HG03378 (cell line): ENCODE data around the gene ZNF853.

ENCODE experiments used
- ATAC-seq: cut with Tn5 transposase; IDR thresholded peaks from one replicate; pipeline ENCODE4 v1.9.1; 2021; ENCODE audit warnings: mild to moderate bottlenecking, moderate library complexity; ENCODE audit not compliant: unreplicated experiment

Gene ZNF853

GRCh38 chr7:6604458-6604857 lies 11.0 kb upstream of the ZNF853 start:
- no peak for ATAC-seq

DNA sequence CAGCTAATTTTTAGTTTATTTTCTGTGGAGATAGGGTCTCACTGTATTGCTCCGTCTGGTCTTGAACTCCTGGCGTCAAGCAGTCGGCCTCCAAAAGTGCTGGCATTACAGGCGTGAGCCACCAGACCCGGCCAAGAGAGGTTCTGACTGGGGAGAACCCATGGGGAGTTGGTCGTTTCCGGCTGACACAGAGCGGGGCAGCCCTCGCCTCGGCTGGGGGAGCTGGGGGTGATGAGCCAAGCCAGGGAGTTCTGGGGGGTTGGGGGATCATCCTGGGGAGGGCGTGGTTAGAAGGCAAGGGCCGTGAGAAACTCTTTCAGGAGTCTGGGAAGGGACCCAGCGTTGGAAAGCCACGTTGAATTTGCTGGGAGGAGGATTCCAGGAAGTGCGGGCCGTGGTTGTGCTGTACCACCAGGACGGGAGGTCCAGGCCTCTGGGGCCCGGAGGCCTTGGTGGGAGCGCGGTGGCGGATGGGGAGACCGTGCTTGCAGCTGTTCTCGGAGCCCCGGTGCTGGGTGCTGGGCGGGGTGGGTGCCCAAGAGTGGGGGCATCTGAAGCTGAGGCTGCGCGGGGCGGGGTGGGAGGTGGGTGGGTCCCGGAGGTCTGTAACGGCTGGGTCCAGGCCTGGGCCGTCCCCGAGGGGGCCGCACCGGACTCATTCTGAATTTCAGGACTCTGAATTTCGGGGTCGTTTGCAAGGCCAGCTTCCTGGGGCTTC lies 8.4 kb upstream of the ZNF853 start:
- ATAC-seq: no peak

DNA sequence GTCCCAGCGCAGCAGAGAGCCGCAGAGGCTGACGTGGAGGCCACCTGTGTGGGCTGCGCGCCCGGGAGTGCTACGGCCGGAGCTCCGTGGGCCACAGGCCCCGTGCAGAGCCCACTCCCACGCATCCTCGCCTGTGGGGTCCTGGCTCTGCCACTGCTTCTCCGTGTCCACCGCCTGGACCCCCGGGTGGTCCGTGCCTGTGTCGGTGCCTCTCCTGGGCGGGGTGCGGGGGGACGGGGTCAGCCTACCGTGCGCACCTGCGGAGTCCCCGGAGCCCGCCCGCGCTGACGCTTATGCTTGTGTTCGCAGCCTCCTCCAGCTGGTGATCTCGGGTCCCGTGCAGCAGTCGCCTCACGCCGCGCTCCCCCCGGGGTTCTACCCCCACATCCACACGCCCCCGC lies 7.8 kb upstream of the ZNF853 start:
- no peak for ATAC-seq

DNA sequence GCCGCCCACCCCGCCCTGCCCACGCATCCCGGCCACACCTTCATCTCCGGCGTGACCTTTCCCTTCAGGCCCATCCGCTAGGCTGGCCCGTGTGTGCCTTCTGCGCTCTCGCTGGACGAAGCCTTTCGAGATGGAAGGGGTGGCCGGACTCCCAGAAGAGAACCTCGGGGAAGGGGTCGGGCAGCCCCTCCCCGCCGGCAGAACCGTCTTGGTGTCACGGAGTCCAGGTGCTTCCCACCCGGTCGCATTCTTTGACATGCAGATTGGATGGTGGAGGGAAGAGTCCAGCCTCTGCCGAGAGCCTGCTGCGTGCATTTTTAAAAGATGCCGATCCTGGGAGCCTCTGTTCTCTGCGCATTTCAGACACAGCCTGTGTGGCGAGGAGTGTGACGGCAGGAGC lies 7.3 kb upstream of the ZNF853 start:
- ATAC-seq: no peak

DNA sequence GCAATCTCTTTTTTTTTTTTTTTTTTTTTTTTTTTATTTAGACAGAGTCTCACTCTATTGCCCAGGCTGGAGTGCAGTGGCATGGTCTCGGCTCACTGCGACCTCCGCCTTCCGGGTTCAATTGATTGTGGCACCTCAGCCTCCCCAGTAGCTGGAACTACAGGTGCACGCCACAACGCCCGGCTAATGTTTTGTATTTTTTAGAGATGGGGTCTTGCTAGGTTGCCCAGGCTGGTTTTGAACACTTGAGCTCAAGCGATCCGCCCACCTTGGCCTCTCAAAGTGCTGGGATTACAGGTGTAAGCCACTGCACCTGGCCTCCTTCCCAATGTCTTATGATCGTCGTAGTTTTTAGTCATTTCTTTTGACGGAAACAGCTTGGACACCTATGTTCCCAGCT lies 6.6 kb upstream of the ZNF853 start:
- ATAC-seq: no peak

DNA sequence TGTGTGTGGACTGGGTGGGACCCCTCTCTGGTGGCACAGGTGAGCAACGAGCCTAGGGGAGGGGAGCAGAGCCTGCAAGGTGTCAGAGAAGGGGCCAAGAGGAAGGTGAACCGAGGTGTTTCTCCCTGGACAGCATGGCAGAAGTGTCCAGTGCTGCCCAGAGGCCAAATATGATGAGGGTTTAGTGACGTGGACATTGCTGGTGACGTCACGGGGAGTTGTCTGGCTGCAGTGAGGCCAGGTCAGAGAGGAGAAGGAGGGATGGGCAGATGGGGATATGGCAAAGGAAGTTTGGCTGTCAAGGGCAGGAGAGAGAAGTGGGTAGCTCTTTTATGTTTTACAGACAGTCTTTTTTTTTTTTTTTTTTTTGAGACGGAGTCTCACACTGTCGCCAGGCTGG lies 2.6 kb upstream of the ZNF853 start:
- ATAC-seq: no peak

DNA sequence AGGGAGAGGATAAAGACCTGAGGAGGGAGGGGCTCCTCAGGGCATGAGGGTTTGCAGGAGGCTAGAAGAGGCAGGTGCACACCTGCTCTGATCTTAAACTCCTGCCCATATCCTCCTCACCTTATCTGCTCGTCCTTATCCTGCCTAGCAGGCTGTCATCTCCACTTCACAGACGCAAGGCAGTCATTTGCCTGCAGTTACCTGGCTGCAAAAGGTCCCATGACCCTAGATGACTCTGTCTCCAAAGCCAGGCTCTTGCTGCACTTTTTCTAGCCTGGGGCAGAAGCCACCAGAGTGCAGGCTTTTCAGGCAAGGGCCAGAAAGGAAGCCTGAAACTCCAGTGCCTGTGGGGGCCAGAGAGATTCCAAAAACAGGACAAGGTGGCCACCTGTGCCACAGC lies 1.7 kb upstream of the ZNF853 start:
- no peak for ATAC-seq

GRCh38 chr7:6615723-6616555 lies 529 bp downstream of the ZNF853 start:
- no peak for ATAC-seq

GRCh38 chr7:6616854-6617643 lies 1.6 kb downstream of the ZNF853 start:
- ATAC-seq: no peak

DNA sequence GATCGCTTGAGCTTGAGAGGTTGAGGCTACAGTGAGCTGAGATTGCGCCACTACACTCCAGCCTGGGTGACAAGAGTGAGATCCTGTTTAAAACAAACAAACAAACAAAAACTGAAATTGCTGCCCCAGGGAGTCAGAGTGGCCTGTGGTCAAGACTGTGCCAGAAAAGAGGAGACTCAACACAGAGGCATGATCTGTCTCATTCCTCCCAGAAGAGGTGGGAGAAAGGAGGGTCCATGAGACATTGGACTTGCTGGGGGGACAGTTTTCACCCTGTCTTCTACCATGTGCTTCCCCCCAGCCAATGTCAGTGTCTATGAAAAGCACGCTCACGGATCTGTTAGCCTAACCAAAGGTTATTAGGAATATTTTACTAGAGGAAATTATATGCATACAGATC lies 3.2 kb downstream of the ZNF853 start:
- no peak for ATAC-seq

- no peak for ATAC-seq
Measured at GRCh38 chr7:6619961-6620360, 4.6 kb downstream of the ZNF853 start.

DNA sequence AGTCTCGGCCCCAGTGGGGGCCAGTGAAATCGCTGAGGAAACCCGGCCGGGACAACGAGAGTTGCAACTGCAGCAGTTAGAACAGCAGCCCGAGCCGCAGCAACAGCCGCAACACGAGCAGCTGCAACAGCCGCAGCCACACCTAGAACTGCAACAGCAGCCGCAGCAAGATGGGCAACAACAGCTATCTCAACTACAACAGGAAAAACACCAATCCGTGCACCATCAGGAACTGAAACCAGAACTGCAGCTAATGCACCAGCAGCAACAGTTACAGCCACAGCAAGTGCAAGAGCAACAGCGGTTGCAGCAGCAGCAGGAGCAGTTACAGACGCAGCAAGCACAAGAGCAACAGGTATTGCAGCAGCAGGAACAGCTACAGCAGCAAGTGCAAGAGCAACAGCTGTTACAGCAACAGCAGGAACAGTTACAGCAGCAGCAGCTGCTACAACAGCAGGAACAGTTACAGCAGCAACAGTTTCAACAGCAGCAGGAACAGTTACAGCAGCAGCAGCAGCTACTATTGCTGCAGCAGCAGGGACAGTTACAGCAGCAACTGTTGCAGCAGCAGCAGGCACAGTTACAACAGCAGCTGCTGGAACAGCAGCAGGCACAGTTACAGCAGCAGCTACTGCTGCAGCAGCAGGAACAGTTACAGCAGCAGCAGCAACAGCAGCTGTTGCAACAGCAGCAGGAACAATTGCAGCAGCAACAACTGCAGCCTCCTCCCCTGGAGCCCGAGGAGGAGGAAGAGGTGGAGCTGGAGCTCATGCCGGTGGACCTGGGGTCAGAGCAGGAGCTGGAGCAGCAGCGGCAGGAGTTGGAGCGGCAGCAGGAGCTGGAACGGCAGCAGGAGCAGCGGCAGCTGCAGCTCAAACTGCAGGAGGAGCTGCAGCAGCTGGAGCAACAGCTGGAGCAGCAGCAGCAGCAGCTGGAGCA lies 6.1 kb downstream of the ZNF853 start:
- ATAC-seq: no peak

GRCh38 chr7:6622134-6622710 lies 6.8 kb downstream of the ZNF853 start:
- no peak for ATAC-seq

GRCh38 chr7:6623589-6624245 lies 8.3 kb downstream of the ZNF853 start:
- ATAC-seq: no peak

DNA sequence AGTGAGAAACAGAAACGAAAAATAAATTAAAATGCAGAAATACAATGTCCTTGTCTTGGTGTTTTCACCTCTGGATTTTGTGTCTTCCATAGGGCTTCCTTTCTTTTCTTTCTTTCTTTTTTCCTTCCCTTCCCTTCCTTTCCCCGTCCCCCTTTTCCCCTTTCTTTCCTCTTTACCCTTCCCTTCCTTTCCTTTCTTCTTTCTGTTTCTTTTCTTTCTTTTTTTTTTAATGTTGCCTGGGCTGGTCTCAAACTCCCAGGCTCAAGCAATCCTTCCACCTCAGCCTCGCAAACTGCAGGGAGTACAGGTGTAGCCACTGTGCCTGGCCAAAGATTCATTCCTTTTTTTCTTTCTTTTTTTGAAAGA lies 8.8 kb downstream of the ZNF853 start:
- no peak for ATAC-seq

GRCh38 chr7:6628045-6628444 lies 12.6 kb downstream of the ZNF853 start:
- no peak for ATAC-seq

DNA sequence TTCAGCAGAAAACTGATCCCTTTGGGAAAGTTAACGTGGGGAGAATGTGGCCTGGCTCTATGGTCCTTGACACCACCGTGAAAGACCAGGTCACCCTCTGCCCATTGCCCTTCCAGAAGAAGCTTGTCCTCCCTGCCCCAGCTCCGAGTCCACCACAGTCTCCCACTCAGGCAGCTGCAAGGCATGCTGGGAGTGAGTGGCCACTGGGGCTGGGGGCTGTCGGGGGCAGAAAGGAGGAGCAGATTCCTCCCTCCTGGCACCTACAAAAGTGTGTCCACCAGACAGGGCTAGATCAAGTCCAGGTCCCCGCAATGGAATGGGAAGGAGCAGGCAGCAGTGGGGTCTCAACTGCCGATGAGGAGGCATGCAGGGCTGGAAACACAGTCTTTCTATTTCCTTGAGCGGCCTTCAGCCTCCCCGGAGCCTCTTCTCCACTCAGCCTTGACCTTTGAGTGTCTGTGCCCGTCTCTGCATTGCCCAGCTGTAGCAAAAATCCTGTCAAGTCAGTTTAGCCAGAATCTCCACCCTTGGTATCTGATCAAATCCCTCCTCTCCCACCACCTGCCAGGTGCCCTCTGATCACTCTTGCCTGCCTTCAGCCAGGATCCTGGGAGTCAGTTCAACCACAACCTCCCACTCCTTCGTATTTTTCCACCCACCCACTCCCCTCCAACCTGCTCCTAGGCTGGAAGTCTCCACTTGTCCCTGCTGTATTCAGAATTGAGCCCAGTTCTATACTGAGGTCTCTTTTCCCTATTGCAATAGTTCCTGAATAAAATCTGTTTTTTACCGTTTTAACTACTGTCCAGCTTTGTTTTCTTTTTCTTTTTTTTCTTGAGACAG lies 14.8 kb downstream of the ZNF853 start:
- ATAC-seq: no peak

DNA sequence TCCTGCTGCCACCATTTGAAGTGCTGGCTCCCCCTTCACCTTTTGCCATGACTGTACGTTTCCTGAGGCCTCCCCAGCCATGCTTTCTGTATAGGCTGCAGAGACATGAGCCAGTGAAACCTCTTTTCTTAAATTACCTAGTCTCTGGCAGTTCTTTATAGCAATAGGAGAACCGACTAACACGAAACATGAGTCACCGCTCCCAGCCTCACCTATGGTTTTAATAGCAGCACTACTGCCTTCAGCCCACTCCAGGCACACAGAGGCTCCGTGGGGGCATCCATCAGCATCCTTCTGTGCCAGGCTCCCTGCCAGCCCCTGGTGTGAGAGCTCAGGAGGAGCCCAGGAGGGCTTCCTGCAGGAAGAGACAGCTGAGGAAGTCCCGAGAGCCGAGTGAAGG lies 16.2 kb downstream of the ZNF853 start:
- no peak for ATAC-seq

- ATAC-seq: no peak
Measured at GRCh38 chr7:6634021-6634420, 18.6 kb downstream of the ZNF853 start.
